OCI-LY3 (cell line): Measurements from ENCODE around the gene TAS1R2.

ENCODE experiments used
- H2AFZ ChIP-seq: fragments of 200-600, 300-600 bp; shearing (Covaris generic); 2 replicates; pipeline ENCODE4 v1.6.0; 2014; ENCODE audit warnings: antibody characterized with exemption, low read depth, low read length
- H3K27ac ChIP-seq: fragments of 200-600, 300-600 bp; sonication (generic); 2 replicates; pipeline ENCODE4 v1.5.1; 2014; ENCODE audit warnings: mild to moderate bottlenecking, low read length, moderate library complexity, mixed read lengths
- H3K27me3 ChIP-seq: fragments of 200-600, 300-600 bp; sonication (generic); 2 replicates; pipeline ENCODE4 v1.6.1; 2014; ENCODE audit warnings: low read depth, low read length, mixed read lengths
- H3K36me3 ChIP-seq: fragments of 200-600, 300-600 bp; sonication (generic); replicated peaks from 2 replicates; pipeline ENCODE3; 2014; ENCODE audit warnings: low read depth, low read length, mixed read lengths
- H3K4me1 ChIP-seq: fragments of 300-600, 200-600 bp; sonication (generic); 2 replicates; pipeline ENCODE4 v1.6.1; 2014; ENCODE audit warnings: low read length, mixed read lengths
- H3K4me2 ChIP-seq: fragments of 200-600, 300-600 bp; sonication (generic); 2 replicates; pipeline ENCODE4 v1.6.1; 2014; ENCODE audit warnings: low read length, mixed read lengths
- H3K4me3 ChIP-seq: fragments of 300-600, 200-600 bp; sonication (generic); 2 replicates; pipeline ENCODE4 v1.5.1; 2014; ENCODE audit warnings: antibody characterized with exemption, mild to moderate bottlenecking, low read length, moderate library complexity
- H3K79me2 ChIP-seq: fragments of 300-600, 200-600 bp; shearing (Covaris generic); 2 replicates; pipeline ENCODE4 v1.6.1; 2014; ENCODE audit warnings: mild to moderate bottlenecking, low read length, mixed read lengths
- H3K9ac ChIP-seq: fragments of 300-600, 200-600 bp; shearing (Covaris generic); 2 replicates; pipeline ENCODE4 v1.6.0; 2014; ENCODE audit warnings: mild to moderate bottlenecking, low read length, moderate library complexity
- H3K9me3 ChIP-seq: fragments of 200-600, 300-600 bp; shearing (Covaris generic); 2 replicates; pipeline ENCODE4 v1.6.1; 2014; ENCODE audit warnings: low read length, mixed read lengths; ENCODE audit not compliant: insufficient read depth
- H4K20me1 ChIP-seq: fragments of 200-600, 300-600 bp; sonication (generic); 2 replicates; pipeline ENCODE4 v1.6.1; 2016; ENCODE audit warnings: low read length, mixed read lengths; ENCODE audit not compliant: insufficient read depth
- EZH2phosphoT487 ChIP-seq: fragments of 200-600 bp; shearing (Covaris generic); IDR thresholded peaks from 2 replicates; pipeline ENCODE4 v1.6.1; 2018; ENCODE audit warnings: antibody characterized with exemption, mixed run types, low read depth
- TF ChIP-seq, protein P1 (sequence below): fragments of 200-600, 300-600 bp; sonication (generic); IDR thresholded peaks from 2 replicates; pipeline ENCODE4 v1.5.1; 2014; ENCODE audit warnings: antibody characterized with exemption, low read length, low read depth

TAS1R2 gene

GRCh38 chr1:18879791-18880309 is 20.4 kb upstream of the TAS1R2 start:
- Histone ChIP-seq H3K4me2 (no peak overlapping the region), H4K20me1 (no peaks in the 10 kb centered on the region), H2AFZ (no peak overlapping the region), H3K9me3 (no peaks in the 10 kb centered on the region), H3K4me1 (no peaks in the 10 kb centered on the region), H3K27ac (no peak overlapping the region), H3K4me3 (no peak overlapping the region), H3K27me3 (no peaks in the 10 kb centered on the region), H3K36me3 (no peaks in the 10 kb centered on the region), H3K9ac (no peak overlapping the region), H3K79me2 (no peaks in the 10 kb centered on the region)
- TF ChIP-seq, protein P1, sequence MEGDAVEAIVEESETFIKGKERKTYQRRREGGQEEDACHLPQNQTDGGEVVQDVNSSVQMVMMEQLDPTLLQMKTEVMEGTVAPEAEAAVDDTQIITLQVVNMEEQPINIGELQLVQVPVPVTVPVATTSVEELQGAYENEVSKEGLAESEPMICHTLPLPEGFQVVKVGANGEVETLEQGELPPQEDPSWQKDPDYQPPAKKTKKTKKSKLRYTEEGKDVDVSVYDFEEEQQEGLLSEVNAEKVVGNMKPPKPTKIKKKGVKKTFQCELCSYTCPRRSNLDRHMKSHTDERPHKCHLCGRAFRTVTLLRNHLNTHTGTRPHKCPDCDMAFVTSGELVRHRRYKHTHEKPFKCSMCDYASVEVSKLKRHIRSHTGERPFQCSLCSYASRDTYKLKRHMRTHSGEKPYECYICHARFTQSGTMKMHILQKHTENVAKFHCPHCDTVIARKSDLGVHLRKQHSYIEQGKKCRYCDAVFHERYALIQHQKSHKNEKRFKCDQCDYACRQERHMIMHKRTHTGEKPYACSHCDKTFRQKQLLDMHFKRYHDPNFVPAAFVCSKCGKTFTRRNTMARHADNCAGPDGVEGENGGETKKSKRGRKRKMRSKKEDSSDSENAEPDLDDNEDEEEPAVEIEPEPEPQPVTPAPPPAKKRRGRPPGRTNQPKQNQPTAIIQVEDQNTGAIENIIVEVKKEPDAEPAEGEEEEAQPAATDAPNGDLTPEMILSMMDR: no peak
- TF ChIP-seq EZH2phosphoT487: no peak

- no peaks in the 10 kb centered on the region for H3K4me1 ChIP-seq
- H2AFZ ChIP-seq: no peak overlapping the region
- no peaks in the 10 kb centered on the region for H3K9me3 ChIP-seq
- H3K9ac ChIP-seq: no peak overlapping the region
- no peak overlapping the region for H3K4me3 ChIP-seq
- no peak overlapping the region for H3K4me2 ChIP-seq
- H3K27ac ChIP-seq: no peak overlapping the region
- no peaks in the 10 kb centered on the region for H3K79me2 ChIP-seq
- TF ChIP-seq, protein P1: no peak
- TF ChIP-seq EZH2phosphoT487: no peak
- no peaks in the 10 kb centered on the region for H4K20me1 ChIP-seq
- H3K27me3 ChIP-seq: no peaks in the 10 kb centered on the region
- no peaks in the 10 kb centered on the region for H3K36me3 ChIP-seq
These were observed 19.8 kb upstream of the TAS1R2 start for GRCh38 chr1:18879215-18879790.

- Histone ChIP-seq H3K27ac (no peak overlapping the region), H2AFZ (no peak overlapping the region), H3K4me3 (no peak overlapping the region), H3K4me1 (no peaks in the 10 kb centered on the region), H4K20me1 (no peaks in the 10 kb centered on the region), H3K9me3 (no peaks in the 10 kb centered on the region), H3K9ac (no peak overlapping the region), H3K4me2 (no peak overlapping the region), H3K27me3 (no peaks in the 10 kb centered on the region), H3K79me2 (no peaks in the 10 kb centered on the region), H3K36me3 (no peaks in the 10 kb centered on the region)
- TF ChIP-seq, protein P1: no peak
- no peak for TF ChIP-seq EZH2phosphoT487
These were observed 19.2 kb upstream of the TAS1R2 start for GRCh38 chr1:18878538-18879214.

DNA sequence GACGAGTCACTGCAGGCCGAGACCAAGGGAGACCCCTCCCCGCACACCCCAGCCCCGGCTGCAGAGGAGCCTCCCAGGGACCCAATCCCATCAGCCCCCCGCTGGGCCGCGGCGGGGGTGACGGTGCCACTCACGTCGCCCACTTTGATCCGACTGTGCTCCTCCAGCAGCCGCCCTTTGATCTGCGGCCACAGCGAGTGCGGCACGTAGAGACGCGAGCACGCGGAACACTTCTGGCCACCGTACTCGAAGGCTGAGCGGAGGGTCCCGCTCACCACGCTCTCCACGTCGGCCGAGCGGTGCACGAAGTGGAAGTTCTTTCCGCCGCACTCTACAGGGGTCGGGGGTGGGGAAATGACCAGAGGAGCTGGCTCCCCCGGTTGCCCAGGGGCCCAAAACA is 17.8 kb upstream of the TAS1R2 start:
- Histone ChIP-seq H2AFZ (no peak overlapping the region), H3K4me3 (no peak overlapping the region)
- TF ChIP-seq, protein P1: no peak
- TF ChIP-seq EZH2phosphoT487: no peak

More for the DNA sequence above, 17.8 kb upstream of the TAS1R2 start:
- H3K9me3 ChIP-seq: no peaks in the 10 kb centered on the region
- H3K4me1 ChIP-seq: no peaks in the 10 kb centered on the region
- H4K20me1 ChIP-seq: no peaks in the 10 kb centered on the region
- H3K9ac ChIP-seq: no peak overlapping the region
- no peak overlapping the region for H3K27ac ChIP-seq
- H3K36me3 ChIP-seq: no peaks in the 10 kb centered on the region
- H3K4me2 ChIP-seq: no peak overlapping the region
- no peaks in the 10 kb centered on the region for H3K79me2 ChIP-seq
- no peaks in the 10 kb centered on the region for H3K27me3 ChIP-seq
